Endothelial cell of umbilical vein (primary cell): ENCODE results near the gene PROB1. TPM values are rescaled to one million over a fixed set of nuclear protein-coding genes. Genes with fewer than 3 reads are reported as not detected.

Source experiments
- BruUV-seq: library from RNA; stranded (reverse); fragments of 400-500 nt; replicated peaks from 2 replicates; lab custom pipeline; 2021; lab: Mats Ljungman, UMichigan
- CTCF ChIA-PET: fragments of 300-600, 350-600 bp; sonication (Branson Sonifier 250); formaldehyde crosslinking; loops from one replicate; lab custom pipeline; 2021; ENCODE audit warnings: antibody characterized with exemption, inconsistent platforms; lab: Charles Lee
- POLR2A ChIA-PET: fragments of 300-600, 350-600 bp; sonication (Branson Sonifier 250); formaldehyde crosslinking; loops from one replicate; lab custom pipeline; 2021; ENCODE audit warnings: antibody characterized with exemption, inconsistent platforms; lab: Charles Lee
- DNase-seq: peaks from one replicate; pipeline ENCODE4 v3.0.0-alpha.2; 2011; ENCODE audit warnings: low read depth, low spot score
- FAIRE-seq: peaks from 2 replicates; lab custom pipeline; 2011; peaks lifted over from hg19 to GRCh38; lab: Jason Lieb, UNC
- H2AFZ ChIP-seq: 2 replicates; pipeline ENCODE4 v1.6.0; 2012; ENCODE audit warnings: low read depth, low read length, control low read depth, inconsistent platforms
- H3K27ac ChIP-seq: 2 replicates; pipeline ENCODE4 v1.5.1; 2011; ENCODE audit warnings: low read depth, mild to moderate bottlenecking, control low read depth, low read length, moderate library complexity; ENCODE audit not compliant: insufficient read depth
- H3K27me3 ChIP-seq, 2 experiments: 2 replicates each; pipeline versions ENCODE4 v1.6.0 to v1.6.1; 2011; ENCODE audit warnings: low read length in 2 of 2, mixed read lengths in 1 of 2; ENCODE audit not compliant: control insufficient read depth in 2 of 2, insufficient read depth in 2 of 2
- H3K36me3 ChIP-seq, 2 experiments: 2 replicates in 1 of 2; 3 replicates in 1 of 2; pipeline ENCODE4 v1.5.1; 2011; ENCODE audit warnings: low read length in 2 of 2, mild to moderate bottlenecking in 1 of 2, moderate library complexity in 1 of 2; ENCODE audit not compliant: control insufficient read depth in 2 of 2, insufficient read depth in 2 of 2; ENCODE audit errors: extremely low read depth in 1 of 2
- H3K4me1 ChIP-seq: 3 replicates; pipeline ENCODE4 v1.5.1; 2011; ENCODE audit warnings: mild to moderate bottlenecking, low read length; ENCODE audit not compliant: control insufficient read depth, insufficient read depth; ENCODE audit errors: extremely low read depth
- H3K4me2 ChIP-seq: 2 replicates; pipeline ENCODE4 v1.6.1; 2011; ENCODE audit warnings: low read length, control low read depth, mixed read lengths; ENCODE audit not compliant: insufficient read depth
- H3K4me3 ChIP-seq, 3 experiments: fragments of 200-600 bp in 1 of 3; sonication (generic), shearing (Covaris generic) in 1 of 3; replicated peaks in 1 of 3; 2 replicates each; pipeline ENCODE4 v1.5.1; 2011 to 2016; ENCODE audit warnings: control low read depth in 3 of 3, low read length in 3 of 3, mild to moderate bottlenecking in 2 of 3, inconsistent platforms in 1 of 3, low read depth in 1 of 3, moderate library complexity in 1 of 3; ENCODE audit not compliant: insufficient read depth in 1 of 3
- H3K79me2 ChIP-seq: 2 replicates; pipeline ENCODE4 v1.6.0; 2012; ENCODE audit warnings: low read length, inconsistent platforms; ENCODE audit not compliant: control insufficient read depth, insufficient read depth
- H3K9ac ChIP-seq: replicated peaks from 2 replicates; pipeline ENCODE3; 2011; ENCODE audit warnings: low read length, control low read depth; ENCODE audit not compliant: insufficient read depth; ENCODE audit errors: extremely low read depth
- H3K9me1 ChIP-seq: replicated peaks from 3 replicates; pipeline ENCODE4 v1.6.0; 2011; ENCODE audit warnings: mild to moderate bottlenecking, low read length; ENCODE audit not compliant: control insufficient read depth, insufficient read depth; ENCODE audit errors: extremely low read depth
- H3K9me3 ChIP-seq: replicated peaks from 2 replicates; pipeline ENCODE4 v1.5.1; 2012; ENCODE audit warnings: low read length, inconsistent platforms; ENCODE audit not compliant: control insufficient read depth, insufficient read depth
- H4K20me1 ChIP-seq: replicated peaks from 2 replicates; pipeline ENCODE3; 2011; ENCODE audit warnings: mild to moderate bottlenecking, low read length; ENCODE audit not compliant: control insufficient read depth, insufficient read depth; ENCODE audit errors: extremely low read depth
- CTCF ChIP-seq, 2 donors: IDR thresholded peaks; 1 replicate in 1 of 2; 2 replicates in 1 of 2; pipeline ENCODE4 v1.5.1; 2011; ENCODE audit warnings: low read length in 2 of 2, mild to moderate bottlenecking in 2 of 2, moderate library complexity in 2 of 2, control low read depth in 1 of 2, inconsistent platforms in 1 of 2, low read depth in 1 of 2; ENCODE audit not compliant: insufficient read depth in 1 of 2; ENCODE audit errors: extremely low read depth in 1 of 2
- EZH2 ChIP-seq: IDR thresholded peaks from 2 replicates; pipeline ENCODE4 v1.6.1; 2012; ENCODE audit warnings: borderline replicate concordance, low read depth, mild to moderate bottlenecking, moderate library complexity, low read length, inconsistent platforms; ENCODE audit not compliant: severe bottlenecking
- FOS ChIP-seq: IDR thresholded peaks from 2 replicates; pipeline ENCODE4 v1.6.1; 2011; ENCODE audit warnings: mild to moderate bottlenecking, low read length, moderate library complexity, borderline replicate concordance; ENCODE audit not compliant: insufficient read depth
- GATA2 ChIP-seq: IDR thresholded peaks from 2 replicates; pipeline ENCODE4 v1.7.0; 2011; ENCODE audit warnings: low read depth, mild to moderate bottlenecking, moderate library complexity, mixed read lengths, low read length; ENCODE audit not compliant: insufficient read length, insufficient read depth
- JUN ChIP-seq: IDR thresholded peaks from 2 replicates; pipeline ENCODE4 v1.6.1; 2011; ENCODE audit warnings: borderline replicate concordance, low read depth; ENCODE audit not compliant: insufficient read length, insufficient read depth
- MAX ChIP-seq: IDR thresholded peaks from 2 replicates; pipeline ENCODE4 v1.6.1; 2011; ENCODE audit not compliant: insufficient read depth, insufficient read length
- MYC ChIP-seq: IDR thresholded peaks from one replicate; pipeline ENCODE4 v1.6.1; 2011; ENCODE audit warnings: mild to moderate bottlenecking, low read depth, low read length
- POLR2A ChIP-seq: IDR thresholded peaks from 2 replicates; pipeline ENCODE4 v1.6.1; 2012; ENCODE audit warnings: low read depth, mild to moderate bottlenecking, control low read depth, low read length
- POLR2AphosphoS5 ChIP-seq: IDR thresholded peaks from 2 replicates; pipeline ENCODE4 v1.6.1; 2012; ENCODE audit warnings: low read depth, mild to moderate bottlenecking, control low read depth, low read length, moderate library complexity; ENCODE audit not compliant: insufficient read depth
- dilution Hi-C: fragments of 300-500 bp; cut with MboI; formaldehyde crosslinking; loops from one replicate; pipeline ENCODE4 v1.15.0; 2019; ENCODE audit warnings: low sequenced_read_pairs; ENCODE audit not compliant: extremely low pct_ligation_motif_present
- intact Hi-C: fragments of 100-400 bp; cut with micrococcal nuclease; formaldehyde crosslinking; loops from one replicate; pipeline ENCODE4 v1.10.0; 2022
- polyA plus RNA-seq, 4 experiments: library from polyadenylated mRNA; depleted of rRNA in 3 of 4; stranded (reverse) in 3 of 4; unstranded in 1 of 4; fragments of >200 nt; gene quantifications; 2 replicates each; pipeline versions ENCODE4 v1.2.1 to v1.2.3, GENCODE V29; 2011 to 2012; ENCODE audit warnings: missing spikeins in 1 of 4
- total RNA-seq: library from RNA; stranded (reverse); gene quantifications from 2 replicates; pipeline ENCODE4 v1.2.3, GENCODE V29; 2021

The PROB1 gene
- total and polyA plus RNA-seq, 2 donors (not counting 3 experiments of a cell fraction or from before 2014, with no cell fraction given): 0.47 to 1.9 TPM

- H2AFZ ChIP-seq: no peak overlapping the region
- H3K4me2 ChIP-seq: no peak overlapping the region
- no peak overlapping the region for H3K27ac ChIP-seq
- no peak for DNase-seq
- FAIRE-seq: no peak
- ChIA-PET CTCF (interaction anchor here (0.8 to 2.4 kb wide), 4 partner anchors 9 to 102 kb away, joined by 3 to 7 read pairs (median 5); no protein-coding TSS in a partner anchor), POLR2A (interaction anchor here (0.5 kb wide), 1 partner anchor 110 kb away, joined by 3 read pairs; no protein-coding TSS in a partner anchor)
- no peak overlapping the region for H3K4me3 ChIP-seq
- H3K9ac ChIP-seq: no peak overlapping the region
- H3K4me1 ChIP-seq: no peaks in the 10 kb centered on the region
- no peak for TF ChIP-seq MAX
- TF ChIP-seq CTCF (IDR thresholded peaks at IDR 0.05; ENCODE audit: extremely low read depth in 1 of 2, insufficient read depth in 1 of 2, low read depth in 1 of 2, low read length in 2 of 2): no peak
- TF ChIP-seq FOS: no peak
- TF ChIP-seq EZH2: no peak
- TF ChIP-seq MYC: no peak
- no peak for TF ChIP-seq GATA2
- no peak for TF ChIP-seq POLR2A
- no peak for TF ChIP-seq JUN
- no peak for TF ChIP-seq POLR2AphosphoS5
- H3K27me3 ChIP-seq: no peaks in the 10 kb centered on the region
- BruUV-seq: no TSS peak
- dilution Hi-C loops (loop anchor here (10.0 kb wide), 1 partner anchor 114 kb away; no protein-coding TSS in a partner anchor), intact Hi-C loops (no loop called here)
- H3K9me1 ChIP-seq: no peaks in the 10 kb centered on the region
- no peaks in the 10 kb centered on the region for H3K9me3 ChIP-seq
- H3K79me2 ChIP-seq: no peaks in the 10 kb centered on the region
- peaks cover 2 to 7% of the 10 kb centered on the region in 2 experiments for H3K36me3 ChIP-seq
- no peaks in the 10 kb centered on the region for H4K20me1 ChIP-seq
Observed at GRCh38 chr5:139410993-139411828, 16.3 kb upstream of the PROB1 start.
